Uterine smooth muscle cell (primary cell): Measurements from ENCODE around the gene RIC8B. TPM values are rescaled to one million over a fixed set of nuclear protein-coding genes. Genes with fewer than 3 reads are reported as not detected.

ENCODE experiments used
- total RNA-seq: library from RNA; depleted of rRNA; stranded (reverse); fragments of >200 nt; gene quantifications from 2 replicates; pipeline ENCODE4 v1.2.3, GENCODE V29; 2014

The RIC8B gene, protein sequence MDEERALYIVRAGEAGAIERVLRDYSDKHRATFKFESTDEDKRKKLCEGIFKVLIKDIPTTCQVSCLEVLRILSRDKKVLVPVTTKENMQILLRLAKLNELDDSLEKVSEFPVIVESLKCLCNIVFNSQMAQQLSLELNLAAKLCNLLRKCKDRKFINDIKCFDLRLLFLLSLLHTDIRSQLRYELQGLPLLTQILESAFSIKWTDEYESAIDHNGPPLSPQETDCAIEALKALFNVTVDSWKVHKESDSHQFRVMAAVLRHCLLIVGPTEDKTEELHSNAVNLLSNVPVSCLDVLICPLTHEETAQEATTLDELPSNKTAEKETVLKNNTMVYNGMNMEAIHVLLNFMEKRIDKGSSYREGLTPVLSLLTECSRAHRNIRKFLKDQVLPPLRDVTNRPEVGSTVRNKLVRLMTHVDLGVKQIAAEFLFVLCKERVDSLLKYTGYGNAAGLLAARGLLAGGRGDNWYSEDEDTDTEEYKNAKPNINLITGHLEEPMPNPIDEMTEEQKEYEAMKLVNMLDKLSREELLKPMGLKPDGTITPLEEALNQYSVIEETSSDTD
- total RNA-seq = 14.5 and 15.1 TPM in 2 replicates

DNA sequence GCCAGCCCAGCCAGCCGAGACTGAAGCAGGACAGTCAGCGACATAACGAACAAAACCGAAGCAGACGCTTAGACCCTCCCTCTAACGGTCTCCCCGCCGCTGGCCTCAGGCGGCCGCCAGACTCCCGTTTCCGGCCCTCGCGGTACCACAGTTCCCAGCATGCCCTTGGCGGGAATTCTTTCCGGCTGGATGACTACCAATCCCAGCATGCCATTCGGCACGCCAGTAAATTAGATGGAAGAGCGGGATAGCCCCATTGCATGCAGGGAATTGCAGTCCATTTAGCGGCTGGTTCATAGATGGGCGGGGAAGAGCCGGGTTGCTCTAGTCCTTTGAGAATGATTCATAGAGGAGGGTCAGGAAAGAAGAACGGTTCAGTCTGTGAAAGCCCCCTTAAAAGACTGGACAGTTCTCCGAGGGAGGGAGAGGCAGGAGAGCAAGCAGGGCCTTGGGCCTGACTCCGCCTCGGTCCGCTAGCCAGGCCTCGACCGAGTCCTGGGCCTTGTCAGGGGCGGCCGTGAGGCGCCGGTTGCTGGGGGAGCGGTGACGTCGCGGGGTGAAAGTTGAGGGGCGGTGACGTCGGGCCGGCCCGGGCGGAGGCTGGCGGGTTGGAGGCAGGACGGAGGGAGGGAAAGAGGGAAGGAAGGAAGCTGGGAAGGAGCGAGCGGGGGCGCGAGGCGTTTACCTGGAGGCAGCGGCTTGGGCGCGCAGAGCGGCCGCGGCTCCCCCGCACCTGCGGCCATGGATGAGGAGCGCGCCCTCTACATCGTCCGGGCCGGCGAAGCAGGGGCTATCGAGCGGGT, at the start of gene RIC8B:
Gene RIC8B (plus strand): TSS at position 678 of the 803 bp plus-strand sequence. CDS start 64 bp downstream, at position 742.

Other genes starting within 250 kb of the RIC8B start
- gene RFX4, start 191.7 kb upstream of the RIC8B start, total RNA-seq = not detected in 2 replicates
- 93.0 and 117 TPM in 2 replicates for gene TMEM263, start 181.2 kb downstream of the RIC8B start, total RNA-seq
- gene MTERF2, start 212.5 kb downstream of the RIC8B start, total RNA-seq = 5.6 and 5.8 TPM in 2 replicates